NT2/D1 (cell line): ENCODE results near the gene ATP11C.
"Not testable (repeated sequence)": the region's sequence is repeated elsewhere in the genome, so short reads cannot be mapped to it uniquely, and the experiment has no call there.

Source experiments
- DNase-seq: peaks from one replicate; pipeline ENCODE4 v3.0.0-alpha.2; 2011; ENCODE audit warnings: low read depth, low spot score
- H3K27me3 ChIP-seq: 2 replicates; pipeline ENCODE4 v1.6.0; 2011; ENCODE audit warnings: mild to moderate bottlenecking; ENCODE audit not compliant: insufficient read length, insufficient read depth
- H3K36me3 ChIP-seq: 2 replicates; pipeline ENCODE4 v1.6.1; 2011; ENCODE audit warnings: mild to moderate bottlenecking, low read length, mixed read lengths; ENCODE audit not compliant: insufficient read depth, insufficient read length
- H3K4me1 ChIP-seq: 2 replicates; pipeline ENCODE4 v1.5.1; 2011; ENCODE audit not compliant: insufficient read depth, insufficient read length
- H3K4me3 ChIP-seq: 2 replicates; pipeline ENCODE4 v1.5.1; 2011; ENCODE audit warnings: low read depth; ENCODE audit not compliant: insufficient read length
- H3K9ac ChIP-seq: 2 replicates; pipeline ENCODE4 v1.6.0; 2011; ENCODE audit warnings: low read depth; ENCODE audit not compliant: insufficient read length
- H3K9me3 ChIP-seq: 2 replicates; pipeline ENCODE4 v1.5.1; 2011; ENCODE audit warnings: mild to moderate bottlenecking, low read length; ENCODE audit not compliant: insufficient read depth
- SUZ12 ChIP-seq: IDR thresholded peaks from 2 replicates; pipeline ENCODE4 v1.6.1; 2011; ENCODE audit not compliant: insufficient read length, insufficient read depth; ENCODE audit errors: extremely low read depth
- YY1 ChIP-seq: IDR thresholded peaks from 2 replicates; pipeline ENCODE4 v1.6.1; 2011; ENCODE audit not compliant: insufficient read length, insufficient read depth
- ZNF274 ChIP-seq: IDR thresholded peaks from 2 replicates; pipeline ENCODE4 v1.6.1; 2011; ENCODE audit warnings: mild to moderate bottlenecking, low read depth, low read length

ATP11C gene

GRCh38 chrX:139967300-139967699 is 34.4 kb upstream of the ATP11C start:
- H3K4me1 ChIP-seq = no peaks in the 10 kb centered on the region
- no peaks in the 10 kb centered on the region for H3K36me3 ChIP-seq
- H3K9ac ChIP-seq = no peak overlapping the region
- H3K4me3 ChIP-seq = no peak overlapping the region
- H3K9me3 ChIP-seq = no peaks in the 10 kb centered on the region
- DNase-seq = no peak
- H3K27me3 ChIP-seq = peaks cover 10% of the 10 kb centered on the region
- TF ChIP-seq SUZ12 (no peak), ZNF274 (no peak)

GRCh38 chrX:139966159-139966558 is 33.3 kb upstream of the ATP11C start:
- H3K4me1 ChIP-seq, H3K27me3 ChIP-seq, H3K4me3 ChIP-seq, DNase-seq, H3K9me3 ChIP-seq, H3K9ac ChIP-seq, H3K36me3 ChIP-seq: not testable (repeated sequence)

- H3K36me3 ChIP-seq = no peaks in the 10 kb centered on the region
- no peak within 1 kb of the TSS for H3K4me3 ChIP-seq
- DNase-seq = no peak
- TF ChIP-seq ZNF274 (no peak), SUZ12 (no peak), YY1 (no peak)
- H3K9ac ChIP-seq = no peak within 1 kb of the TSS
- H3K9me3 ChIP-seq = no peaks in the 10 kb centered on the region
- H3K4me1 ChIP-seq = no peaks in the 10 kb centered on the region
- H3K27me3 ChIP-seq = peaks cover 2% of the 10 kb centered on the region
Measured at GRCh38 chrX:139965421-139965820, 32.6 kb upstream of the ATP11C start, which contains the start of gene CXorf66. Gene CXorf66, minus strand, starts transcription at chrX:139965521. Its CDS starts 25 bp downstream, at chrX:139965496.

- not testable (repeated sequence) for DNase-seq, H3K4me3 ChIP-seq, H3K36me3 ChIP-seq, H3K9me3 ChIP-seq, H3K9ac ChIP-seq, H3K4me1 ChIP-seq, H3K27me3 ChIP-seq
Measured at GRCh38 chrX:139961091-139961490, 28.2 kb upstream of the ATP11C start.

- no peaks in the 10 kb centered on the region for H3K36me3 ChIP-seq
- H3K27me3 ChIP-seq = no peaks in the 10 kb centered on the region
- H3K4me3 ChIP-seq = no peak overlapping the region
- DNase-seq = no peak
- H3K9me3 ChIP-seq = no peaks in the 10 kb centered on the region
- no peak overlapping the region for H3K9ac ChIP-seq
- no peak for TF ChIP-seq SUZ12
- no peak for TF ChIP-seq YY1
- no peak for TF ChIP-seq ZNF274
- no peaks in the 10 kb centered on the region for H3K4me1 ChIP-seq
Measured at GRCh38 chrX:139949703-139950102, 16.9 kb upstream of the ATP11C start.

GRCh38 chrX:139945075-139945474 is 12.2 kb upstream of the ATP11C start:
- Histone ChIP-seq H3K4me3 (no peak overlapping the region), H3K9ac (no peak overlapping the region), H3K9me3 (no peaks in the 10 kb centered on the region), H3K36me3 (no peaks in the 10 kb centered on the region), H3K4me1 (no peaks in the 10 kb centered on the region), H3K27me3 (no peaks in the 10 kb centered on the region)
- no peak for DNase-seq
- no peak for TF ChIP-seq SUZ12
- no peak for TF ChIP-seq ZNF274
- TF ChIP-seq YY1 = no peak

- no peaks in the 10 kb centered on the region for H3K4me1 ChIP-seq
- no peak for TF ChIP-seq YY1
- TF ChIP-seq ZNF274 = no peak
- no peak for TF ChIP-seq SUZ12
- no peak for DNase-seq
- no peaks in the 10 kb centered on the region for H3K36me3 ChIP-seq
- no peaks in the 10 kb centered on the region for H3K9me3 ChIP-seq
- H3K9ac ChIP-seq = no peak overlapping the region
- H3K27me3 ChIP-seq = no peaks in the 10 kb centered on the region
- no peak overlapping the region for H3K4me3 ChIP-seq
Measured at GRCh38 chrX:139936259-139936658, 3.4 kb upstream of the ATP11C start.

- no peaks in the 10 kb centered on the region for H3K27me3 ChIP-seq
- H3K9ac ChIP-seq = no peak overlapping the region
- no peaks in the 10 kb centered on the region for H3K36me3 ChIP-seq
- no peak for DNase-seq
- H3K4me3 ChIP-seq = no peak overlapping the region
- TF ChIP-seq SUZ12 (no peak), YY1 (no peak), ZNF274 (no peak)
- no peaks in the 10 kb centered on the region for H3K4me1 ChIP-seq
- H3K9me3 ChIP-seq = no peaks in the 10 kb centered on the region
Measured at GRCh38 chrX:139933904-139934303, 1.1 kb upstream of the ATP11C start.
